ENCODE data around the gene CDK19. TPM values are rescaled to one million over a fixed set of nuclear protein-coding genes. Genes with fewer than 3 reads are reported as not detected.

Gene CDK19
- total and polyA plus RNA-seq, 10 of the 15 experiments (the other 5 are each of a cell fraction or from before 2014, with no cell fraction given), result 4.6 to 21.4 (median 12.4) TPM

- Histone ChIP-seq H3K9ac (ENCODE audit: control insufficient read depth, insufficient read depth, low read length) (no peak overlapping the region), H4K20me1 (ENCODE audit: control insufficient read depth, insufficient read depth) (no peaks in the 10 kb centered on the region), H3K36me3 (ENCODE audit: control insufficient read depth in 2 of 2, insufficient read depth in 2 of 2, low read length in 1 of 2) (no peaks in the 10 kb centered on the region; a peak in 1 of 4 replicates), H3K4me2 (ENCODE audit: control insufficient read depth, insufficient read depth) (no peak overlapping the region), H2AFZ (ENCODE audit: control insufficient read depth, low read depth, low read length) (no peak overlapping the region), H3K79me2 (ENCODE audit: control insufficient read depth, insufficient read depth, low read length) (no peaks in the 10 kb centered on the region), H3K27ac (ENCODE audit: control insufficient read depth, insufficient read depth) (no peak overlapping the region), H3K9me3 (replicated peaks; ENCODE audit: control insufficient read depth, insufficient read depth, low read length) (no peaks in the 10 kb centered on the region), H3K27me3 (replicated peaks in 1 of 2; ENCODE audit: control insufficient read depth in 2 of 2, insufficient read depth in 2 of 2, low read length in 1 of 2) (no peaks in the 10 kb centered on the region), H3K4me1 (ENCODE audit: control insufficient read depth, insufficient read depth, low read length) (no peaks in the 10 kb centered on the region), H3K4me3 (no peak overlapping the region)
- BruUV-seq (replicated peaks), result no TSS peak
- no peak for FAIRE-seq
- ATAC-seq, result no peak
- TF ChIP-seq CBX3 (IDR thresholded peaks at IDR 0.05; ENCODE audit: borderline replicate concordance, low read depth), result no peak
- TF ChIP-seq, protein P1, sequence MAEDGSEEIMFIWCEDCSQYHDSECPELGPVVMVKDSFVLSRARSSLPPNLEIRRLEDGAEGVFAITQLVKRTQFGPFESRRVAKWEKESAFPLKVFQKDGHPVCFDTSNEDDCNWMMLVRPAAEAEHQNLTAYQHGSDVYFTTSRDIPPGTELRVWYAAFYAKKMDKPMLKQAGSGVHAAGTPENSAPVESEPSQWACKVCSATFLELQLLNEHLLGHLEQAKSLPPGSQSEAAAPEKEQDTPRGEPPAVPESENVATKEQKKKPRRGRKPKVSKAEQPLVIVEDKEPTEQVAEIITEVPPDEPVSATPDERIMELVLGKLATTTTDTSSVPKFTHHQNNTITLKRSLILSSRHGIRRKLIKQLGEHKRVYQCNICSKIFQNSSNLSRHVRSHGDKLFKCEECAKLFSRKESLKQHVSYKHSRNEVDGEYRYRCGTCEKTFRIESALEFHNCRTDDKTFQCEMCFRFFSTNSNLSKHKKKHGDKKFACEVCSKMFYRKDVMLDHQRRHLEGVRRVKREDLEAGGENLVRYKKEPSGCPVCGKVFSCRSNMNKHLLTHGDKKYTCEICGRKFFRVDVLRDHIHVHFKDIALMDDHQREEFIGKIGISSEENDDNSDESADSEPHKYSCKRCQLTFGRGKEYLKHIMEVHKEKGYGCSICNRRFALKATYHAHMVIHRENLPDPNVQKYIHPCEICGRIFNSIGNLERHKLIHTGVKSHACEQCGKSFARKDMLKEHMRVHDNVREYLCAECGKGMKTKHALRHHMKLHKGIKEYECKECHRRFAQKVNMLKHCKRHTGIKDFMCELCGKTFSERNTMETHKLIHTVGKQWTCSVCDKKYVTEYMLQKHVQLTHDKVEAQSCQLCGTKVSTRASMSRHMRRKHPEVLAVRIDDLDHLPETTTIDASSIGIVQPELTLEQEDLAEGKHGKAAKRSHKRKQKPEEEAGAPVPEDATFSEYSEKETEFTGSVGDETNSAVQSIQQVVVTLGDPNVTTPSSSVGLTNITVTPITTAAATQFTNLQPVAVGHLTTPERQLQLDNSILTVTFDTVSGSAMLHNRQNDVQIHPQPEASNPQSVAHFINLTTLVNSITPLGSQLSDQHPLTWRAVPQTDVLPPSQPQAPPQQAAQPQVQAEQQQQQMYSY (CRISPR knock-in tag; IDR thresholded peaks at IDR 0.05), result no peak
- no peak for TF ChIP-seq RAD51 (IDR thresholded peaks at IDR 0.05)
- WGBS (ENCODE audit: insufficient coverage, insufficient replicate concordance, low lambda C conversion rate, missing lambda C conversion rate), result 80% methylated on average over 5 of the region's 5 CpGs
- in situ Hi-C loops (cut with MboI) (no loop called here), intact Hi-C loops (cut with micrococcal nuclease; ENCODE audit: unreplicated experiment) (no loop called here)
- SMC1A ChIA-PET (ENCODE audit: uncharacterized antibody, unreplicated experiment), result no interaction called here
- POLR2A ChIA-PET, result no interaction called here
- CTCF ChIA-PET, result no interaction called here
- RAD21 ChIA-PET (ENCODE audit: unreplicated experiment), result no interaction called here
- no peak for DNase-seq (ENCODE audit: low read depth, low spot score)
Measured at GRCh38 chr6:110628330-110628729, 186.9 kb downstream of the CDK19 start.

- TF ChIP-seq EZH2 (IDR thresholded peaks at IDR 0.05; ENCODE audit: borderline replicate concordance, control insufficient read depth, low read depth, low read length), result no peak
- no peak for TF ChIP-seq CHD1 (IDR thresholded peaks at IDR 0.05; ENCODE audit: low read depth, low read length)
- no peak for TF ChIP-seq ATF3 (IDR thresholded peaks at IDR 0.05; ENCODE audit: borderline replicate concordance, extremely low read depth, low read depth, low read length)
- TF ChIP-seq CREM (IDR thresholded peaks at IDR 0.05; ENCODE audit: low read depth), result no peak
- TF ChIP-seq NBN (IDR thresholded peaks at IDR 0.05), result no peak
- no peaks in the 10 kb centered on the region for H4K20me1 ChIP-seq (ENCODE audit: control insufficient read depth, insufficient read depth)
- no peak overlapping the region for H3K27ac ChIP-seq (ENCODE audit: control insufficient read depth, insufficient read depth)
- H3K9me3 ChIP-seq (replicated peaks; ENCODE audit: control insufficient read depth, insufficient read depth, low read length), result no peaks in the 10 kb centered on the region
- H3K36me3 ChIP-seq (ENCODE audit: control insufficient read depth in 2 of 2, insufficient read depth in 2 of 2, low read length in 1 of 2), result peaks cover 0 to 5% of the 10 kb centered on the region in 2 experiments; a peak in 2 of 4 replicates
- H3K4me3 ChIP-seq, result no peak overlapping the region
- BruUV-seq (replicated peaks), result no TSS peak
- no peaks in the 10 kb centered on the region for H3K79me2 ChIP-seq (ENCODE audit: control insufficient read depth, insufficient read depth, low read length)
- 100% methylated on average over 1 of the region's 1 CpG for WGBS (ENCODE audit: insufficient coverage, insufficient replicate concordance, low lambda C conversion rate, missing lambda C conversion rate)
- DNase-seq (ENCODE audit: low read depth, low spot score) (no peak), FAIRE-seq (no peak), ATAC-seq (no peak)
- H3K4me1 ChIP-seq (ENCODE audit: control insufficient read depth, insufficient read depth, low read length), result no peaks in the 10 kb centered on the region
- ChIA-PET SMC1A (ENCODE audit: uncharacterized antibody, unreplicated experiment) (no interaction called here), CTCF (no interaction called here), POLR2A (no interaction called here), RAD21 (ENCODE audit: unreplicated experiment) (no interaction called here)
- no peaks in the 10 kb centered on the region for H3K27me3 ChIP-seq (replicated peaks in 1 of 2; ENCODE audit: control insufficient read depth in 2 of 2, insufficient read depth in 2 of 2, low read length in 1 of 2)
- in situ Hi-C loops (cut with MboI) (no loop called here), intact Hi-C loops (cut with micrococcal nuclease; ENCODE audit: unreplicated experiment) (no loop called here)
- H3K9ac ChIP-seq (ENCODE audit: control insufficient read depth, insufficient read depth, low read length), result no peak overlapping the region
- H2AFZ ChIP-seq (ENCODE audit: control insufficient read depth, low read depth, low read length), result no peak overlapping the region
- H3K4me2 ChIP-seq (ENCODE audit: control insufficient read depth, insufficient read depth), result no peak overlapping the region
Measured at GRCh38 chr6:110626442-110626841, 188.8 kb downstream of the CDK19 start.

Measured in GM12878 (cell line).